Mammary epithelial cell (primary cell): ENCODE measurements around the gene MIPEP.

Experiments used
- EZH2 ChIP-seq: IDR thresholded peaks from 2 replicates; pipeline ENCODE4 v1.6.1; 2012; ENCODE audit warnings: low read length, inconsistent platforms, borderline replicate concordance
- TF ChIP-seq, protein P1 (sequence below), 2 donors: IDR thresholded peaks in 1 of 2; conservative IDR thresholded peaks in 1 of 2; 2 replicates each; pipeline ENCODE4 v1.5.1; 2011 to 2012; ENCODE audit warnings: inconsistent platforms in 2 of 2, low read length in 2 of 2, mild to moderate bottlenecking in 2 of 2, control low read depth in 1 of 2, low read depth in 1 of 2; ENCODE audit not compliant: insufficient read depth in 1 of 2; ENCODE audit errors: extremely low read depth in 1 of 2

DNA sequence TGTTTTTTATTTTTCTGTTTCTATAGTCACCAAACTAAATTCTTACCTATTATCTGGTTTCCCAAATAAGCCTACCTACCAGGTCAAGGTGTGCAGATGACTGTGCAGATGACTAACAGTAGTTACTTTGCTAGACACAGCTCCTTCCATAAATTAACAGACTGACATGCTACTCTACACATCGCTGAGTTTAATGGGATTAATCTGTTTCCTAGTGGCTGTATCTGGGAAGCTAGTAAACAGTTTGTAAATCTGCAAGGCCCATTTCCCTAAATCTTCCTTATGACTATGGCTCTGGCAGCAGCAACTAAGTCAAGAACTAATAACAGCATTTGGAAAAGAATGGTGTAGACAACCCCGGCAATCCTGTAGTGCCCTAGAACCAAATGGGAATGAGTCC is 27.9 kb downstream of the MIPEP start:
- TF ChIP-seq, protein P1, sequence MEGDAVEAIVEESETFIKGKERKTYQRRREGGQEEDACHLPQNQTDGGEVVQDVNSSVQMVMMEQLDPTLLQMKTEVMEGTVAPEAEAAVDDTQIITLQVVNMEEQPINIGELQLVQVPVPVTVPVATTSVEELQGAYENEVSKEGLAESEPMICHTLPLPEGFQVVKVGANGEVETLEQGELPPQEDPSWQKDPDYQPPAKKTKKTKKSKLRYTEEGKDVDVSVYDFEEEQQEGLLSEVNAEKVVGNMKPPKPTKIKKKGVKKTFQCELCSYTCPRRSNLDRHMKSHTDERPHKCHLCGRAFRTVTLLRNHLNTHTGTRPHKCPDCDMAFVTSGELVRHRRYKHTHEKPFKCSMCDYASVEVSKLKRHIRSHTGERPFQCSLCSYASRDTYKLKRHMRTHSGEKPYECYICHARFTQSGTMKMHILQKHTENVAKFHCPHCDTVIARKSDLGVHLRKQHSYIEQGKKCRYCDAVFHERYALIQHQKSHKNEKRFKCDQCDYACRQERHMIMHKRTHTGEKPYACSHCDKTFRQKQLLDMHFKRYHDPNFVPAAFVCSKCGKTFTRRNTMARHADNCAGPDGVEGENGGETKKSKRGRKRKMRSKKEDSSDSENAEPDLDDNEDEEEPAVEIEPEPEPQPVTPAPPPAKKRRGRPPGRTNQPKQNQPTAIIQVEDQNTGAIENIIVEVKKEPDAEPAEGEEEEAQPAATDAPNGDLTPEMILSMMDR (conservative IDR thresholded peaks at IDR 0.05 in 1 of 2, IDR thresholded peaks at IDR 0.05 in 1 of 2; ENCODE audit: extremely low read depth in 1 of 2, insufficient read depth in 1 of 2, low read depth in 1 of 2, low read length in 2 of 2), result no peak
- TF ChIP-seq EZH2, result no peak
